ENCODE results near the gene RTN1. TPM values are rescaled to one million over a fixed set of nuclear protein-coding genes. Genes with fewer than 3 reads are reported as not detected.

Gene RTN1
- total and polyA plus RNA-seq, 9 of the 15 experiments (the other 6 are each of a cell fraction or from before 2014, with no cell fraction given): 0.03 to 0.09 TPM; not detected in 7

DNA sequence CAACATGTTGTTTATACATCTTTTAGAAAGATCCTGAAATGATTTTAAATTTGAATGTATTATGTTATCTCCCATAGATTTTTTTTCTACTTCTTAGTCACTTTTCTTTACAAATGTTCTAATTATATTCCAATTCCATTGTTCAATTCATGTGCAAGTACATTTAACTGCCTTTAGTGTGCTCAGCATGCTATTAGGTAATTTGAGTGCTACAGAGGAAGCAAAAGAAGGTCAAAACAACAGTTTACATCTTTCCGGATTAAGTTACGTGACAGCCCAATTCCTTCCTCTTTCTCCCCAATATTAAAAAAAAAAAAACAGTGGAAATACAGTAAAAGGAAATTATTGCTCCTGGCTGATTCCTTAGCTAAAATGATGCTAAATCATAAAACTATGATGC lies 98.3 kb downstream of the RTN1 start (continued):
- no peak for TF ChIP-seq ARID3A (IDR thresholded peaks at IDR 0.05; ENCODE audit: borderline replicate concordance, low read depth, low read length)
- no peak for TF ChIP-seq SRF (CRISPR knock-in tag; IDR thresholded peaks at IDR 0.05)
- no peak for TF ChIP-seq ELK3 (CRISPR knock-in tag; IDR thresholded peaks at IDR 0.05)
- TF ChIP-seq, protein P1, sequence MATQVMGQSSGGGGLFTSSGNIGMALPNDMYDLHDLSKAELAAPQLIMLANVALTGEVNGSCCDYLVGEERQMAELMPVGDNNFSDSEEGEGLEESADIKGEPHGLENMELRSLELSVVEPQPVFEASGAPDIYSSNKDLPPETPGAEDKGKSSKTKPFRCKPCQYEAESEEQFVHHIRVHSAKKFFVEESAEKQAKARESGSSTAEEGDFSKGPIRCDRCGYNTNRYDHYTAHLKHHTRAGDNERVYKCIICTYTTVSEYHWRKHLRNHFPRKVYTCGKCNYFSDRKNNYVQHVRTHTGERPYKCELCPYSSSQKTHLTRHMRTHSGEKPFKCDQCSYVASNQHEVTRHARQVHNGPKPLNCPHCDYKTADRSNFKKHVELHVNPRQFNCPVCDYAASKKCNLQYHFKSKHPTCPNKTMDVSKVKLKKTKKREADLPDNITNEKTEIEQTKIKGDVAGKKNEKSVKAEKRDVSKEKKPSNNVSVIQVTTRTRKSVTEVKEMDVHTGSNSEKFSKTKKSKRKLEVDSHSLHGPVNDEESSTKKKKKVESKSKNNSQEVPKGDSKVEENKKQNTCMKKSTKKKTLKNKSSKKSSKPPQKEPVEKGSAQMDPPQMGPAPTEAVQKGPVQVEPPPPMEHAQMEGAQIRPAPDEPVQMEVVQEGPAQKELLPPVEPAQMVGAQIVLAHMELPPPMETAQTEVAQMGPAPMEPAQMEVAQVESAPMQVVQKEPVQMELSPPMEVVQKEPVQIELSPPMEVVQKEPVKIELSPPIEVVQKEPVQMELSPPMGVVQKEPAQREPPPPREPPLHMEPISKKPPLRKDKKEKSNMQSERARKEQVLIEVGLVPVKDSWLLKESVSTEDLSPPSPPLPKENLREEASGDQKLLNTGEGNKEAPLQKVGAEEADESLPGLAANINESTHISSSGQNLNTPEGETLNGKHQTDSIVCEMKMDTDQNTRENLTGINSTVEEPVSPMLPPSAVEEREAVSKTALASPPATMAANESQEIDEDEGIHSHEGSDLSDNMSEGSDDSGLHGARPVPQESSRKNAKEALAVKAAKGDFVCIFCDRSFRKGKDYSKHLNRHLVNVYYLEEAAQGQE (IDR thresholded peaks at IDR 0.05; ENCODE audit: borderline replicate concordance): no peak
- TF ChIP-seq, protein P1 (CRISPR knock-in tag; IDR thresholded peaks at IDR 0.05; ENCODE audit: low read depth): no peak
- no peak for TF ChIP-seq RFX1 (IDR thresholded peaks at IDR 0.05)
- TF ChIP-seq MTA3 (IDR thresholded peaks at IDR 0.05; ENCODE audit: borderline replicate concordance): no peak
- TF ChIP-seq, protein P2, sequence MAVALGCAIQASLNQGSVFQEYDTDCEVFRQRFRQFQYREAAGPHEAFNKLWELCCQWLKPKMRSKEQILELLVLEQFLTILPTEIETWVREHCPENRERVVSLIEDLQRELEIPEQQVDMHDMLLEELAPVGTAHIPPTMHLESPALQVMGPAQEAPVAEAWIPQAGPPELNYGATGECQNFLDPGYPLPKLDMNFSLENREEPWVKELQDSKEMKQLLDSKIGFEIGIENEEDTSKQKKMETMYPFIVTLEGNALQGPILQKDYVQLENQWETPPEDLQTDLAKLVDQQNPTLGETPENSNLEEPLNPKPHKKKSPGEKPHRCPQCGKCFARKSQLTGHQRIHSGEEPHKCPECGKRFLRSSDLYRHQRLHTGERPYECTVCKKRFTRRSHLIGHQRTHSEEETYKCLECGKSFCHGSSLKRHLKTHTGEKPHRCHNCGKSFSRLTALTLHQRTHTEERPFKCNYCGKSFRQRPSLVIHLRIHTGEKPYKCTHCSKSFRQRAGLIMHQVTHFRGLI (CRISPR knock-in tag; IDR thresholded peaks at IDR 0.05): no peak

All from K562 (cell line).